Loucy (cell line): ENCODE data around the gene GPRC5C.
A peak's percentile ranks its signal among the peaks of the same experiment; 100 is the strongest.

ENCODE experiments used
- H2AFZ ChIP-seq: fragments of 200-600 bp; sonication (generic); 2 replicates; pipeline ENCODE4 v1.6.0; 2016; ENCODE audit warnings: antibody characterized with exemption, mild to moderate bottlenecking, low read length, moderate library complexity
- H3F3A ChIP-seq: fragments of 200-600 bp; 2 replicates; pipeline ENCODE4 v1.6.0; 2016; ENCODE audit warnings: antibody characterized with exemption, low read depth, mild to moderate bottlenecking
- H3K27me3 ChIP-seq: fragments of 200-600 bp; sonication (generic); 2 replicates; pipeline ENCODE4 v1.6.1; 2014; ENCODE audit warnings: low read length, mild to moderate bottlenecking; ENCODE audit not compliant: insufficient read depth, poor library complexity, severe bottlenecking
- H3K36me3 ChIP-seq: fragments of 200-600 bp; sonication (generic); 2 replicates; pipeline ENCODE4 v1.6.1; 2016; ENCODE audit warnings: low read length; ENCODE audit not compliant: insufficient read depth
- H3K4me1 ChIP-seq: fragments of 200-600 bp; sonication (generic); 2 replicates; pipeline ENCODE4 v1.5.1; 2014; ENCODE audit warnings: low read length, mild to moderate bottlenecking; ENCODE audit not compliant: insufficient read depth, poor library complexity, severe bottlenecking
- H3K4me2 ChIP-seq: fragments of 200-600 bp; sonication (generic); 2 replicates; pipeline ENCODE4 v1.6.0; 2014; ENCODE audit warnings: antibody characterized with exemption, low read length, low read depth, mild to moderate bottlenecking; ENCODE audit not compliant: poor library complexity, severe bottlenecking
- H3K4me3 ChIP-seq: fragments of 200-600 bp; sonication (generic); 2 replicates; pipeline ENCODE4 v1.5.1; 2014; ENCODE audit warnings: low read length, mild to moderate bottlenecking, mixed read lengths; ENCODE audit not compliant: poor library complexity, severe bottlenecking
- H3K79me2 ChIP-seq: fragments of 200-600 bp; sonication (generic); 2 replicates; pipeline ENCODE4 v1.6.1; 2014; ENCODE audit warnings: low read length; ENCODE audit not compliant: insufficient read depth
- H3K9ac ChIP-seq: fragments of 200-600 bp; sonication (generic); 2 replicates; pipeline ENCODE4 v1.6.0; 2014; ENCODE audit warnings: mild to moderate bottlenecking, low read depth, low read length, moderate library complexity; ENCODE audit not compliant: poor library complexity, severe bottlenecking
- H3K9me2 ChIP-seq: fragments of 200-600 bp; sonication (generic); replicated peaks from 2 replicates; pipeline ENCODE4 v1.6.1; 2016; ENCODE audit warnings: low read depth, low read length, mixed read lengths
- H3K9me3 ChIP-seq: fragments of 200-600 bp; sonication (generic); 2 replicates; pipeline ENCODE4 v1.6.1; 2014; ENCODE audit warnings: mild to moderate bottlenecking, antibody characterized with exemption, low read length, low read depth; ENCODE audit not compliant: insufficient read depth
- H4K20me1 ChIP-seq: fragments of 200-600 bp; sonication (generic); 2 replicates; pipeline ENCODE4 v1.6.0; 2014; ENCODE audit warnings: antibody characterized with exemption, low read length, mild to moderate bottlenecking; ENCODE audit not compliant: insufficient read depth, poor library complexity, severe bottlenecking
- CTCF ChIP-seq: fragments of 200-600 bp; sonication (generic); conservative IDR thresholded peaks from 2 replicates; pipeline ENCODE4 v1.5.1; 2014; ENCODE audit warnings: mild to moderate bottlenecking, antibody characterized with exemption, low read length
- EZH2phosphoT487 ChIP-seq: fragments of 200-600 bp; IDR thresholded peaks from 2 replicates; pipeline ENCODE4 v1.6.1; 2018; ENCODE audit warnings: antibody characterized with exemption, mild to moderate bottlenecking, moderate library complexity, borderline replicate concordance

The GPRC5C gene

GRCh38 chr17:74455821-74456220, 23.9 kb downstream of the GPRC5C start:
- Histone ChIP-seq H3K27me3 (peaks cover 19% of the 10 kb centered on the region), H3K9me2 (no peaks in the 10 kb centered on the region), H3K4me3 (no peak overlapping the region), H3K4me2 (no peak overlapping the region), H3K4me1 (no peaks in the 10 kb centered on the region), H3F3A (no peaks in the 10 kb centered on the region), H2AFZ (no peak overlapping the region), H3K36me3 (no peaks in the 10 kb centered on the region), H3K9ac (no peak overlapping the region), H3K79me2 (no peaks in the 10 kb centered on the region), H4K20me1 (no peaks in the 10 kb centered on the region), H3K9me3 (no peaks in the 10 kb centered on the region)
- no peak for TF ChIP-seq CTCF
- no peak for TF ChIP-seq EZH2phosphoT487

GRCh38 chr17:74457146-74457819, 25.4 kb downstream of the GPRC5C start:
- no peak overlapping the region for H3K4me2 ChIP-seq
- H3K9me2 ChIP-seq: no peaks in the 10 kb centered on the region
- H2AFZ ChIP-seq: no peak overlapping the region
- H3K4me1 ChIP-seq: peaks cover under 1% of the 10 kb centered on the region
- no peaks in the 10 kb centered on the region for H4K20me1 ChIP-seq
- H3F3A ChIP-seq: no peaks in the 10 kb centered on the region
- H3K79me2 ChIP-seq: no peaks in the 10 kb centered on the region
- no peak overlapping the region for H3K9ac ChIP-seq
- H3K4me3 ChIP-seq: no peak overlapping the region
- peak; percentile 99 for TF ChIP-seq CTCF
- TF ChIP-seq EZH2phosphoT487: no peak
- H3K9me3 ChIP-seq: no peaks in the 10 kb centered on the region
- peaks cover 34% of the 10 kb centered on the region for H3K27me3 ChIP-seq
- H3K36me3 ChIP-seq: no peaks in the 10 kb centered on the region

- Histone ChIP-seq H3K9me2 (no peaks in the 10 kb centered on the region), H3K27me3 (peaks cover 37% of the 10 kb centered on the region), H3K36me3 (no peaks in the 10 kb centered on the region), H3K4me2 (no peak overlapping the region), H3K79me2 (no peaks in the 10 kb centered on the region), H2AFZ (no peak overlapping the region), H3F3A (no peaks in the 10 kb centered on the region), H3K9me3 (no peaks in the 10 kb centered on the region), H3K9ac (no peak overlapping the region), H3K4me3 (no peak overlapping the region), H3K4me1 (peaks cover 6% of the 10 kb centered on the region), H4K20me1 (no peaks in the 10 kb centered on the region)
- TF ChIP-seq EZH2phosphoT487 (no peak), CTCF (peak; percentile 20)
Observed at GRCh38 chr17:74457820-74458166, 25.9 kb downstream of the GPRC5C start.
